Stimulated activated CD4-positive, alpha-beta T cell treated with anti-CD3 and anti-CD28 coated beads, Interleukin-2, amount 100 ng/mL, for 4 hours (primary cell): Measurements from ENCODE around the gene LCN6.
"Not testable (repeated sequence)": the region's sequence is repeated elsewhere in the genome, so short reads cannot be mapped to it uniquely, and the experiment has no call there.

Source experiments
- DNase-seq: peaks from one replicate; pipeline ENCODE4 v3.0.0-alpha.2; 2020; ENCODE audit warnings: low read depth

The LCN6 gene

GRCh38 chr9:136759436-136760325 lies 11.4 kb upstream of the LCN6 start:
- no peak for DNase-seq

GRCh38 chr9:136759001-136759400 lies 10.7 kb upstream of the LCN6 start:
- DNase-seq = no peak

DNA sequence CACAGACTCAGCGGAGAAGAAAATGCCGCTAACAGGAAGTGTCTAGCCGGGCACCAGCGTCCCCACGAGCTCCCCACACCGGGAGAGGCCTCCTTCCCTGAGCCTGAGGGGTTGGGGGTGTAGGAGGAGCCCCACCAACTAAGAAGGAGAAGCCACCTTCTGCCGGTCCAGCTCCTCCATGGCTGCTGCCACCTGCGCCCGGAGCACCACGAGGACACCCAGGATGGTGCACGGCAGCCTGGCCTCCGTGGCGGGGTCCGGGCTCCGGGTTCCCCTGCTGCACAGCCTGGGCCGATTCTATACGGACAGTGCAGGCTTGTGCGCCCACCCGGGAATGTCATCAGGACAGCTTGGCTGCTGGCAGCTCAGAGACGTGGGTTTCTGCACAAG lies 9.4 kb upstream of the LCN6 start:
- no peak for DNase-seq

- DNase-seq = no peak
Measured at GRCh38 chr9:136757328-136757727, 9.0 kb upstream of the LCN6 start.

DNA sequence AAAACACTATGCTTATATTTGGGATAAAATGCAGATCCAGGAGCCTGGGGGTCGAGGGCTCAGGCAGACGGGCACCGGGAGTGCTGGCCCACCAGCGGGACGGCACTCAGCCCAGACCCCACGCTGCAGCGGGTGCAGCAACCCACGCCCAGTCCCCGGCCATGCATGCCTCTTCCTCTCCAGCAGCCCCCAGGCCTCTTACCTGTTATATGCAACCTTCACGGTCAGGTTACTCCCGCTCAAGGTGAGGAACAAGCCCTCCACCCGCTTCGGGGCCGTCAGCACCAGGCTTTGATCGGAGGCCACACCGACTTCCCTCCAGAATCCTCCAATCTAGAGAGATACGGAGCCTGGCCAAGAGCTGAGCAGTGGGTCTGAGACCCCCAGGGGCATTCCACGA lies 8.5 kb upstream of the LCN6 start:
- DNase-seq = no peak

GRCh38 chr9:136756134-136756438 lies 7.8 kb upstream of the LCN6 start:
- DNase-seq = no peak

- DNase-seq = not testable (repeated sequence)
Measured at GRCh38 chr9:136755302-136756133, 7.2 kb upstream of the LCN6 start.

GRCh38 chr9:136754626-136755301 lies 6.4 kb upstream of the LCN6 start:
- no peak for DNase-seq

- DNase-seq = no peak
Measured at GRCh38 chr9:136754059-136754572, 5.8 kb upstream of the LCN6 start.

DNA sequence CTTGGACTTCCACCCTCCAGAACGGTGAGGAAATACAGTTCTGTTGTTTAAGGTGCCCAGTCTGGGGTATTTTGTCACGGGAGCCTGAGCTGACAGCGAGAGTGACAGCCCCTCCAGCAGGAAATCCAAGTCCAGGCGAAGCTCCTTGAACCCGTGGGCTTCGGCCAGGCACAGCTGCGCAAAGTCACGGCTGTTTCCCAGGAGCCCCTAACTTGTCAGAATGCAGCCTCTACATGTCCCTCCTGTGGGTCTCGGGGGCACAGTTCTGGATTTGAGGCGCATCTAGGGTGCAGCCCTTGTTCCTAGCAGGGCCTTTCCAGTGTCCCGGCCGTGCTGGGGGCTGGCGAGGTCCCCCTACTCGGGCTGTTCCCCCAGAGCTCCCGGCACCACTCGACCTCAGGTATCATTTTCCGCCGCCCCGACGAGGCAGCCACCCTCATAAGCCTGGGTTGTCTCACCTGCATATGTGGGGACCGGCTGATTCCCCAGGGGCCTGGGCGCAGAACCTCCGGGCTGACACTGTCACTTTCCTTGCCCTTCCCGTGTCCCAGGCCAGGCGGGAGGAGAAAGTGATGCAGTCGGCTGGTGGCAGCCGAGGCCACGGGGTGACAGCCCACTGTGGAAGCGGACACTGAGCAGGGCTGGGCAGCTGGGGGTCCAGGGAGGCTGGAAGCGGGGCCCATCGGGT lies 5.2 kb upstream of the LCN6 start:
- no peak for DNase-seq

DNA sequence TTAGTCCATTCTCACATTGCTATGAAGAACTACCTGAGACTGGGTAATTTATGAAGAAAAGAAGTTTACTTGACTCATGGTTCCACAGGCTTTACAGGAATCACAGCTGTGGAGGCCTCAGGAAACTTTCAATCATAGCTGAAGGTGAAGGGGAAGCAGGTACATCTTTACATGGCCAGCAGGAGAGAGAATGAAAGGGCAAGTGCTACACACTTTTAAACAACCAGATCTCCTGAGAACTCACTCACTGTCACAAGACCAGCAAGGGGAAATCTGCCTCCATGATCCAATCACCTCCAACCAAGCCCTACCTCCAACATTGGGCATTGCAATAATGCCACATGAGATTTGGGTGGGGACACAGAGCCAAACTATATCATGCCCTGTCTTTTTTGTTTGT lies 3.5 kb upstream of the LCN6 start:
- no peak for DNase-seq

GRCh38 chr9:136751244-136751643 lies 2.9 kb upstream of the LCN6 start:
- no peak for DNase-seq

- DNase-seq = no peak
Measured at GRCh38 chr9:136750526-136750925, 2.2 kb upstream of the LCN6 start.

DNA sequence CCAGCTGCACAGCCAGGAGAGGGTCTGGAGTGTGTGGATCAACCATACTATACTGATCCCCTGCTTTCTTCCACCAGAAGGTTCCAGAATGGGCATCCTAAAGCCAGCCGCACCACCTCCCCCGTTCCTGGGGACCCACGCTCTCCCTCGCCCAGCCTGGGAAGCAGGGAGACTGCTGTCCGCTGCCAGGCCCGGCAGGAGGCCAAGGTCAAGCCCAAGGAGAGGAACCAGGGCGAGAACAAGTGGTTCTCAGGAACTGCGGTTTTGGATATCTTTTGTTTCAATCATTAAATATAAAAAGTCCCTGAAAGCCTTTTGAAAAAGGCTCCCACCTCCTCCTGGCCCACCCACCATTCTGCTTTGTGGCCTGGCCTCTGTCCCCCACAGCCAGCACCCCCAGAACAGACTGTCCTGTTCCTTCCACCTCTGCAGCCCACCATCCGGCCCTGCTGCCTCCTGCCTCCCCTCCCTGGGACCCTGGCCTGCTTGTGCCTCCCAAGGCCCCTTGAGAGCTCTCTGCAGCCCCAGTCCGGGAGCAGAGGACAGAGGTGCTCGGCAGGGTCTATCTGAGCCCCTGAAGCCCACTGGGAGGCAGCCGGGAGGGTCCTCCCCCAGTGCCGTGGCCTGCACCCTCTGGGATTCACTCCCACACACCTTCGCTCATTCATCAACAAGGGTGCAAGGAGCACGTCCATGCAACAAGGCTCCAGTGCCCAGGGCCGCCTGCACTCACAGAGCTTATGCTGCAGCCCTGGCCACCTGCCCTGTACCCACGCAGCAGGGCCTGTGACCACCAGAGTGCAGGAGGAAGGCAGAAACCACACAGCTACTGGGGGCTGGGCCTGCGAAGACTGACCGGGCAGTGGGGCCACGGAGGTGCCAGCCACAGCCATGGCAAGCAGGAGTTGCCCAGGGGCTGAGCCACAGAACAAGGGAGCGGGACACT lies 614 bp upstream of the LCN6 start:
- no peak for DNase-seq

DNA sequence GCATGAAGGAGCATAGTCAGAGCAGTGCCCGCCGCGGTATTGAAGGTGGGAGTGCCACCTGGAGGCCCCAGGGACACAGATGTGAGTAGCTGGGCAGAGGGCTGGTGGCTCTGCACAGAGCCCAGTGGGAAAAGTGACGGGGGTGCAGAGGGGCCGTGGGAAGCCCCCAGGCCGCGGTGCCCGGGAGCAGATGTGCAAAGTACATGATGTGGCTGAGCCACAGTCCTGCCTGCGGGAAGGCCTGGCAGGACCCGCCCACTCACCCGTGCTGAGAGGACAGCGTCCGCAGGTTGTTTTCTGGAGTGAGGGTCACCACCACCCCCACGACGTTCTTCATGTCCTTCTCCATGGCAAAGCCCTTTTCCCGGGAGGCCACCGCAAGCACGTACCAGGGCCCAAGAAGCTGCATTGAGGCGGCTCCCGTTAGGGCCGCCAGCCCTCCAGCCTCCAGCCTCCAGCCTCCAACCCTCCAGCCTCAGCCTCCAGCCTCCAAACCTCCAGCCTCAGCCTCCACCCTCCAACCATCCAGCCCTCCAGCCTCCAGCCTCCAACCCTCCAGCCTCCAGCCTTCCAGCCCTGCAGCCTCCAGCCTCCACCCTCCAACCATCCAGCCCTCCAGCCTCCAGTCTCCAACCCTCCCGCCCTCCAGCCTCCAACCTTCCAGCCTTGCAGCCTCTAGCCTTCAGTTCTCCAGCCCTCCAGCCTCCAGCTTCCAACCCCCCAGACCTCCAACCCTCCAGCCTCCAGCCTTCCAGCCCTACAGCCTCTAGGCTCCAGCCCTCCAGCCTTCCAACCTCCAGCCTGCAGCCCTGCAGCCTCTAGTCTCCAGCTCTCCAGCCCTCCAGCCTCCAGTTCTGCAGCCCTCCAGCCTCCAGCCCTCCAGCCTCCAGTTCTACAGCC lies 914 bp downstream of the LCN6 start:
- DNase-seq = no peak

- DNase-seq = no peak
Measured at GRCh38 chr9:136746621-136747020, 1.7 kb downstream of the LCN6 start.

- no peak for DNase-seq
Measured at GRCh38 chr9:136746155-136746490, 2.2 kb downstream of the LCN6 start.

DNA sequence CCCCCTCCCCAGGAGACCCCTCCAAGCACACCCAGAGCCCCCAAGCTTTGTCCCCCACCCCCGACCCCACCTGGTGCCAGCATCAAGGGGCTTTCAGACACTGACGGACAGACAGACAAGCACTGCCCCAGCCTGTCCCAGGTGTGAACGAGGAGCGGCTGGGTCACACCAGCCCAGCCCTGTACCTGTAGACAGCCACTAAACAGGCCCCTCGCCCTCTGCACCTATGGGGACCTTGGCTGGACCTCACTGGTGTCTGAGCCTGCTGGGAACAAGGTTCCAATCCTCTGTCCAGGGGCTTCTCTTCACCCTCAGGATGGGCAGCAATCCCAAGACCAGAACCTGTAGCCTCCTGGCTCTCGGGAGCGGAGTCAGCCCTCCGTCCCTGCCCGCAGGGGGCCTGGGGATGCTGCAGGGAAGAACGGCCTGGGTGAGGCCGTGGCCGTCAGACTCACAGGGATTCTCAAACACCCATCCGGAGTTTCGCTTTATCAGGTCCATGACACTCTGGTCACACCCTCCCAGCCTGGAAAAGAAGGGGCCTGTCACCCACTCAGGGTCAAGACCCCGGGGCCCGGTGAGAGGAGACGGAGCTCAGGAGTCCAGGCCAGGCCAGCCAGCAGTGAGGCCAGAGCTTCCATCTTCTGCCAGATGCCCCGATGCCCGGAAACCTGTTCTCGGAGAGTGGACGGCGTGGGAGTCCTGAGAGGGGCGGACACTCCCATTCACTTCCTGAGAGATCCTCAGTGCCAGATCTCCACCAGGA lies 2.8 kb downstream of the LCN6 start:
- DNase-seq = no peak

DNA sequence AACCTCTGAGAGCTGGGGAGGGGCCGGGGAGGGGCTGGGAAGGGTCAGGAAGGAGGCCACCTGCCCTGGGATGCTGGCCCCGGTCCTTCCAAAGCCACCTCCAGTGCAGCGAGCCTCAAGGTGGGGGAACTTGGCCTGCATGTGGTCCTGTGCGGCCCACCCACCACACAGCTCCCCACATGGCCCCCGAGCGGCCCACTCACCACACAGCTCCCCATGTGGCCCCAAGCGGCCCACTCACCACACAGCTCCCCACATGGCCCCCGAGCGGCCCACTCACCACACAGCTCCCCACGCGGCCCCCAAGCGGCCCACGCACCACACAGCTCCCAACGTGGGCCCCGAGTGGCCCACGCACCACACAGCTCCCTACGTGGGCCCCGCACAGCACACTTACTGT lies 3.6 kb downstream of the LCN6 start:
- no peak for DNase-seq
